ENCODE results near the gene EPHB2. TPM values are rescaled to one million over a fixed set of nuclear protein-coding genes. Genes with fewer than 3 reads are reported as not detected.
A peak's percentile ranks its signal among the peaks of the same experiment; 100 is the strongest.

Gene EPHB2
- total and polyA plus RNA-seq, 2 of the 13 experiments (the other 11 are each of a cell fraction or from before 2014, with no cell fraction given), result 0.03 to 0.11 TPM

- WGBS (ENCODE audit: low lambda C conversion rate), result 28% methylated on average over 13 of the region's 13 CpGs
- POLR2A ChIA-PET, result no interaction called here
- TF ChIP-seq PTBP1 (IDR thresholded peaks at IDR 0.05; ENCODE audit: low read depth, low read length, poor library complexity, severe bottlenecking) (no peak), CREB1 (IDR thresholded peaks at IDR 0.05) (peak; percentile 73), CREB1 (CRISPR knock-in tag; IDR thresholded peaks at IDR 0.05) (no peak)
- Histone ChIP-seq H3K9ac (ENCODE audit: insufficient read depth, low read depth, low read length) (no peak overlapping the region), H3K9me3 (ENCODE audit: low read length) (no peaks in the 10 kb centered on the region), H3K27ac (ENCODE audit: extremely low read length, insufficient read depth, low read length) (no peak overlapping the region), H3K36me3 (replicated peaks in 1 of 2; ENCODE audit: control insufficient read depth in 1 of 2, insufficient read depth in 2 of 2, low read length in 2 of 2) (no peaks in the 10 kb centered on the region), H2AFZ (ENCODE audit: low read length) (no peak overlapping the region), H3K79me2 (ENCODE audit: insufficient read depth, low read length) (no peaks in the 10 kb centered on the region), H4K20me1 (ENCODE audit: insufficient read depth, low read length) (no peaks in the 10 kb centered on the region), H3K4me1 (ENCODE audit: insufficient read depth, low read length) (no peaks in the 10 kb centered on the region), H3K4me2 (ENCODE audit: low read depth, low read length) (no peak overlapping the region), H3K27me3 (ENCODE audit: control insufficient read depth in 1 of 2, insufficient read depth in 2 of 2, low read length in 2 of 2) (0 out of 5 replicates have a peak, but pooled peaks cover 0 to 6% of the 10 kb centered on the region in 2 experiments), H3K4me3 (replicated peaks in 1 of 3; ENCODE audit: insufficient read depth in 1 of 3, low read depth in 2 of 3, low read length in 3 of 3) (no peak overlapping the region)
- DNase-seq (ENCODE audit: low spot score) (no peak), ATAC-seq (no peak), FAIRE-seq (no peak)
- no TSS peak for BruUV-seq (replicated peaks)
- intact Hi-C loops (cut with micrococcal nuclease; ENCODE audit: unreplicated experiment), result no loop called here
- CTCF ChIA-PET (ENCODE audit: low intra/inter-chr PET ratio, low total read pairs), result no interaction called here
- in situ Hi-C loops (cut with HindIII; ENCODE audit: extremely low pct_ligation_motif_present, low pct_unique_long_range_greater_than_20kb), result no loop called here
Observed at GRCh38 chr1:22691031-22691753, 19.4 kb upstream of the EPHB2 start.

- ATAC-seq, result no peak
- no TSS peak for BruUV-seq (replicated peaks)
Observed at GRCh38 chr1:22694172-22694571, 16.5 kb upstream of the EPHB2 start.

More at GRCh38 chr1:22694172-22694571, 16.5 kb upstream of the EPHB2 start:
- FAIRE-seq (no peak), DNase-seq (ENCODE audit: low spot score) (no peak)
- intact Hi-C loops (cut with micrococcal nuclease; ENCODE audit: unreplicated experiment) (no loop called here), in situ Hi-C loops (cut with HindIII; ENCODE audit: extremely low pct_ligation_motif_present, low pct_unique_long_range_greater_than_20kb) (no loop called here)
- ChIA-PET CTCF (ENCODE audit: low intra/inter-chr PET ratio, low total read pairs) (no interaction called here), POLR2A (no interaction called here)
- H3K4me3 ChIP-seq (replicated peaks in 1 of 3; ENCODE audit: insufficient read depth in 1 of 3, low read depth in 2 of 3, low read length in 3 of 3), result no peak overlapping the region
- H3K9ac ChIP-seq (ENCODE audit: insufficient read depth, low read depth, low read length), result no peak overlapping the region
- WGBS (ENCODE audit: low lambda C conversion rate), result 50% methylated on average over 5 of the region's 5 CpGs
- no peak overlapping the region for H3K27ac ChIP-seq (ENCODE audit: extremely low read length, insufficient read depth, low read length)
- no peak overlapping the region for H3K4me2 ChIP-seq (ENCODE audit: low read depth, low read length)
- H3K79me2 ChIP-seq (ENCODE audit: insufficient read depth, low read length), result no peaks in the 10 kb centered on the region
- no peaks in the 10 kb centered on the region for H3K4me1 ChIP-seq (ENCODE audit: insufficient read depth, low read length)
- no peak overlapping the region for H2AFZ ChIP-seq (ENCODE audit: low read length)
- no peaks in the 10 kb centered on the region for H3K36me3 ChIP-seq (replicated peaks in 1 of 2; ENCODE audit: control insufficient read depth in 1 of 2, insufficient read depth in 2 of 2, low read length in 2 of 2)
- TF ChIP-seq CEBPG (CRISPR knock-in tag; IDR thresholded peaks at IDR 0.05), result no peak
- TF ChIP-seq ZNF577 (CRISPR knock-in tag; IDR thresholded peaks at IDR 0.05; ENCODE audit: borderline replicate concordance, low read depth), result no peak
- no peak for TF ChIP-seq ZNF33A (CRISPR knock-in tag; IDR thresholded peaks at IDR 0.05; ENCODE audit: borderline replicate concordance)
- TF ChIP-seq ZNF253 (CRISPR knock-in tag; IDR thresholded peaks at IDR 0.05; ENCODE audit: borderline replicate concordance), result no peak
- no peak for TF ChIP-seq POLR2AphosphoS2 (IDR thresholded peaks at IDR 0.05; ENCODE audit: low read depth, low read length)
- TF ChIP-seq ZNF629 (CRISPR knock-in tag; conservative IDR thresholded peaks at IDR 0.05), result 0 out of 2 replicates have a peak, but pooled peaks have one; percentile 28
- no peaks in the 10 kb centered on the region for H4K20me1 ChIP-seq (ENCODE audit: insufficient read depth, low read length)
- no peaks in the 10 kb centered on the region for H3K9me3 ChIP-seq (ENCODE audit: low read length)
- H3K27me3 ChIP-seq (ENCODE audit: control insufficient read depth in 1 of 2, insufficient read depth in 2 of 2, low read length in 2 of 2), result 0 out of 5 replicates have a peak, but pooled peaks cover 0 to 6% of the 10 kb centered on the region in 2 experiments

Data from HepG2 (cell line).